Ovary (tissue), 3 donors: Measurements from ENCODE around the gene ABHD12.

Source experiments
- EP300 ChIP-seq: sonication (generic); formaldehyde crosslinking; IDR thresholded peaks from one replicate; pipeline ENCODE4 v1.6.1; 2017; ENCODE audit warnings: antibody characterized with exemption
- POLR2A ChIP-seq: fragments of 450-650 bp; IDR thresholded peaks from one replicate; pipeline ENCODE4 v1.6.1; 2017; ENCODE audit warnings: antibody characterized with exemption, mild to moderate bottlenecking, moderate library complexity
- TF ChIP-seq, protein P1 (sequence below), 3 donors: fragments of 450-650 bp in 2 of 3; fragments of 200-600 bp in 1 of 3; IDR thresholded peaks; one replicate each; pipeline versions ENCODE4 v1.5.1 to v1.8.0; 2016 to 2022; ENCODE audit warnings: antibody characterized with exemption in 3 of 3, mild to moderate bottlenecking in 1 of 3
- donor health status: DM: no; HTN: no; CAD: no.

DNA sequence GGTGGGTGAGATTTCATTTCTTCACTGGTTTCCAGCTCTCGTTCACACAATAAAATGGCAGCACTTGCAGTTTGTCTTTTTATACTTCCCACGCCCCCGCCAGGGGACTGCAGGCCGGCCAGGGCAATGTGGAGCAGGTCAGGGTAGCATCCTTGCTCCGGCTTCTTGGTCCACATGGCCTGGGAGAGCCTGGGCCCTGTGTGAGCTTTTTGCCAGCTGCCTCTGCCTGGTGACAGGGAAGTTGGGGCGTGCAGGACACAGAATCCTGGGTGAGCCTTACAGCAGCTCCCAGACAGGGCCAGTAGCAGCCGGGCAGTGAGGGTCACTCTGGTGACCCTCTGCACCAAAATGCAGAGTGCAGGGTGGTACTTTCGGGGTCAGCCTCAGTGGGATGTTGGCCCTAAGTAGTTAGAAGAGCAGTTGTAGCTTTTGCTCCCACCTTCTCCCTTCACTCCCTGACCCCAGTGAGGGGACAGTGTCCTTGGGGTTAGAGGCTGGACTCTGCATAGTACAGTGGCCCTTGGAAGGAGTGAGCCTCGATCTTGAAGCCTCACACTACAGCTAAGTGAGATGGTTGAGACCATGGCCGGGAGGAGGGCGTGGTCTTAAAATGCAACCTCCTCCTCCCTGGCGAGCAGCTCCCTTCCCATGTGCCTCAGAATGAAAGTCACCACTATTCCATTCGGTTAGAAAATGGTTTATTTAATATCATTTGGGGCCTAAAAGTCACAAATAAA lies 119.0 kb downstream of the ABHD12 start:
- TF ChIP-seq, protein P1, sequence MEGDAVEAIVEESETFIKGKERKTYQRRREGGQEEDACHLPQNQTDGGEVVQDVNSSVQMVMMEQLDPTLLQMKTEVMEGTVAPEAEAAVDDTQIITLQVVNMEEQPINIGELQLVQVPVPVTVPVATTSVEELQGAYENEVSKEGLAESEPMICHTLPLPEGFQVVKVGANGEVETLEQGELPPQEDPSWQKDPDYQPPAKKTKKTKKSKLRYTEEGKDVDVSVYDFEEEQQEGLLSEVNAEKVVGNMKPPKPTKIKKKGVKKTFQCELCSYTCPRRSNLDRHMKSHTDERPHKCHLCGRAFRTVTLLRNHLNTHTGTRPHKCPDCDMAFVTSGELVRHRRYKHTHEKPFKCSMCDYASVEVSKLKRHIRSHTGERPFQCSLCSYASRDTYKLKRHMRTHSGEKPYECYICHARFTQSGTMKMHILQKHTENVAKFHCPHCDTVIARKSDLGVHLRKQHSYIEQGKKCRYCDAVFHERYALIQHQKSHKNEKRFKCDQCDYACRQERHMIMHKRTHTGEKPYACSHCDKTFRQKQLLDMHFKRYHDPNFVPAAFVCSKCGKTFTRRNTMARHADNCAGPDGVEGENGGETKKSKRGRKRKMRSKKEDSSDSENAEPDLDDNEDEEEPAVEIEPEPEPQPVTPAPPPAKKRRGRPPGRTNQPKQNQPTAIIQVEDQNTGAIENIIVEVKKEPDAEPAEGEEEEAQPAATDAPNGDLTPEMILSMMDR (IDR thresholded peaks at IDR 0.05): no peak
- TF ChIP-seq EP300 (no peak), POLR2A (no peak)
